PC-9 (cell line): Measurements from ENCODE around the gene ZNF134. TPM values are rescaled to one million over a fixed set of nuclear protein-coding genes. Genes with fewer than 3 reads are reported as not detected.

Experiments
- BruUV-seq: library from RNA; stranded (reverse); fragments of 400-500 nt; replicated peaks from 2 replicates; lab custom pipeline; 2021; lab: Mats Ljungman, UMichigan
- CTCF ChIA-PET: fragments of 300-600 bp; sonication (Branson Sonifier 250); formaldehyde crosslinking; loops from one replicate; lab custom pipeline; 2022; ENCODE audit warnings: antibody characterized with exemption; lab: Charles Lee
- POLR2A ChIA-PET: fragments of 300-600 bp; sonication (Branson Sonifier 250); formaldehyde crosslinking; loops from one replicate; lab custom pipeline; 2022; ENCODE audit warnings: antibody characterized with exemption; ENCODE audit not compliant: unreplicated experiment; lab: Charles Lee
- DNase-seq, 2 experiments: peaks; one replicate each; pipeline versions ENCODE4 v3.0.0 to v3.0.0-alpha.2; 2015 to 2022; ENCODE audit warnings: mixed read lengths in 1 of 2
- H2AFZ ChIP-seq: fragments of 200-600 bp; sonication (generic); 2 replicates; pipeline ENCODE4 v1.8.1; 2017; ENCODE audit warnings: antibody characterized with exemption
- H3F3A ChIP-seq: fragments of 200-600 bp; sonication (generic); 2 replicates; pipeline ENCODE4 v1.8.1; 2017; ENCODE audit warnings: antibody characterized with exemption, mild to moderate bottlenecking, low read depth; ENCODE audit not compliant: insufficient read depth
- H3K27ac ChIP-seq: fragments of 200-600 bp; sonication (generic); 2 replicates; pipeline ENCODE4 v1.6.1; 2016; ENCODE audit warnings: mixed run types
- H3K27me3 ChIP-seq: fragments of 200-600 bp; sonication (generic); 2 replicates; pipeline ENCODE4 v1.6.1; 2016; ENCODE audit warnings: low read depth, mixed run types; ENCODE audit not compliant: insufficient read depth
- H3K36me3 ChIP-seq: fragments of 200-600 bp; sonication (generic); 2 replicates; pipeline ENCODE4 v1.6.1; 2016; ENCODE audit warnings: low read depth, mixed run types
- H3K4me1 ChIP-seq: fragments of 200-600 bp; sonication (generic); replicated peaks from 2 replicates; pipeline ENCODE4 v1.6.1; 2016; ENCODE audit warnings: mixed run types; ENCODE audit not compliant: insufficient read depth
- H3K4me2 ChIP-seq: fragments of 200-600 bp; sonication (generic); 2 replicates; pipeline ENCODE4 v1.6.1; 2017; ENCODE audit warnings: mixed run types
- H3K4me3 ChIP-seq: fragments of 200-600 bp; sonication (generic); 2 replicates; pipeline ENCODE4 v1.6.1; 2016; ENCODE audit warnings: mixed run types
- H3K79me2 ChIP-seq: fragments of 200-600 bp; sonication (generic); 2 replicates; pipeline ENCODE4 v1.6.1; 2017; ENCODE audit warnings: low read depth, mixed run types
- H3K9me2 ChIP-seq: fragments of 200-600 bp; sonication (generic); 2 replicates; pipeline ENCODE4 v1.8.1; 2017; ENCODE audit warnings: mild to moderate bottlenecking; ENCODE audit not compliant: insufficient read depth
- H3K9me3 ChIP-seq: fragments of 200-600 bp; sonication (generic); 2 replicates; pipeline ENCODE4 v1.8.1; 2016; ENCODE audit warnings: low read depth; ENCODE audit not compliant: insufficient read depth
- H4K20me1 ChIP-seq: fragments of 200-600 bp; sonication (generic); 2 replicates; pipeline ENCODE4 v1.8.1; 2017; ENCODE audit not compliant: insufficient read depth
- EZH2 ChIP-seq: fragments of 200-600 bp; sonication (generic); IDR thresholded peaks from 2 replicates; pipeline ENCODE4 v1.8.0; 2017; ENCODE audit warnings: antibody characterized with exemption, low read depth
- intact Hi-C: fragments of 100-400 bp; cut with micrococcal nuclease; formaldehyde crosslinking; loops from one replicate; pipeline ENCODE4 v1.10.0; 2022; ENCODE audit not compliant: unreplicated experiment
- total RNA-seq: library from RNA; stranded (reverse); gene quantifications from 2 replicates; pipeline ENCODE4 v1.2.3, GENCODE V29; 2021
- TF ChIP-seq, protein P1 (sequence below): fragments of 200-600 bp; sonication (generic); conservative IDR thresholded peaks from 2 replicates; pipeline ENCODE4 v1.6.1; 2017; ENCODE audit warnings: mixed run types, antibody characterized with exemption, mild to moderate bottlenecking, moderate library complexity

The ZNF134 gene
- total RNA-seq, 1 experiment from 2014 or later = 16.5 TPM

DNA sequence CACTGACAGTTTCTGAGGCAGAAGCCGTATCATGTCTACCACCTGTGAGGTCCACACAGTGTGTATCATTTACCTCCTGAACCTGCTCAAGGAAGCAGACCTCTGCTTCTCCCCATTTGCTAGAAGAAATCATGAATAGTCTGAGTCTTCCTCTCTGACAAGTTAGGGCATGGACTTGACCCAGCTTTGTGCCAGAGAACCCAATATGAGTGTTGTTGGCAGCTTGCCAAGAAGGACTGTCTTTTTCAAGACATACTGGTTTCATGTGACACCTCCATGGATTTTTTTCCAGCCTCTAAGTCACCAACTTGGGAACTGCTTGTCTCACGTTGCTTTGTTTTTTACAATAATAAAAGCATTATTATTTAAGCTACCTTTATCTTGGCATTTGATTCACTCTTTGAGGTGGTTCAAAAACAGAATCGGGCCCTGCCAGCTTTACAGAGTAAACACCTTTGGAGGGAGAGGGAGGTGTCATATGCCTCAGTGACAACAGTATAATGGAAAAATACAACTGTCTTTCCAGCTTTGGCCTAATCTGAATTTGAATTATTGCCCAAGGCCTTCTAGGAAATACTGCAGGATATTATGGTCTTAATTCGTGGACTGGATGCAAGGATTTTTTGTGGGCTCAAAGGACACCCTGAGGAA, 28.5 kb downstream of the ZNF134 start:
- DNase-seq = no peak
- no peaks in the 10 kb centered on the region for H3K27me3 ChIP-seq
- CTCF ChIA-PET = no interaction called here
- no peaks in the 10 kb centered on the region for H3K4me1 ChIP-seq
- peaks cover 37% of the 10 kb centered on the region for H3K9me3 ChIP-seq
- TF ChIP-seq, protein P1, sequence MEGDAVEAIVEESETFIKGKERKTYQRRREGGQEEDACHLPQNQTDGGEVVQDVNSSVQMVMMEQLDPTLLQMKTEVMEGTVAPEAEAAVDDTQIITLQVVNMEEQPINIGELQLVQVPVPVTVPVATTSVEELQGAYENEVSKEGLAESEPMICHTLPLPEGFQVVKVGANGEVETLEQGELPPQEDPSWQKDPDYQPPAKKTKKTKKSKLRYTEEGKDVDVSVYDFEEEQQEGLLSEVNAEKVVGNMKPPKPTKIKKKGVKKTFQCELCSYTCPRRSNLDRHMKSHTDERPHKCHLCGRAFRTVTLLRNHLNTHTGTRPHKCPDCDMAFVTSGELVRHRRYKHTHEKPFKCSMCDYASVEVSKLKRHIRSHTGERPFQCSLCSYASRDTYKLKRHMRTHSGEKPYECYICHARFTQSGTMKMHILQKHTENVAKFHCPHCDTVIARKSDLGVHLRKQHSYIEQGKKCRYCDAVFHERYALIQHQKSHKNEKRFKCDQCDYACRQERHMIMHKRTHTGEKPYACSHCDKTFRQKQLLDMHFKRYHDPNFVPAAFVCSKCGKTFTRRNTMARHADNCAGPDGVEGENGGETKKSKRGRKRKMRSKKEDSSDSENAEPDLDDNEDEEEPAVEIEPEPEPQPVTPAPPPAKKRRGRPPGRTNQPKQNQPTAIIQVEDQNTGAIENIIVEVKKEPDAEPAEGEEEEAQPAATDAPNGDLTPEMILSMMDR = no peak
- TF ChIP-seq EZH2 = no peak
- no peaks in the 10 kb centered on the region for H3K9me2 ChIP-seq
- peak overlapping the region; percentile 13; the same call in 1 of the 2 replicates for H3K4me3 ChIP-seq
- BruUV-seq = no TSS peak
- H2AFZ ChIP-seq = no peak overlapping the region
- H3K36me3 ChIP-seq = peaks cover 48% of the 10 kb centered on the region
- H3K79me2 ChIP-seq = no peaks in the 10 kb centered on the region
- intact Hi-C loops = no loop called here
- H3K27ac ChIP-seq = no peak overlapping the region
- POLR2A ChIA-PET = no interaction called here
- no peak overlapping the region for H3K4me2 ChIP-seq
- H4K20me1 ChIP-seq = no peaks in the 10 kb centered on the region
- no peaks in the 10 kb centered on the region for H3F3A ChIP-seq

DNA sequence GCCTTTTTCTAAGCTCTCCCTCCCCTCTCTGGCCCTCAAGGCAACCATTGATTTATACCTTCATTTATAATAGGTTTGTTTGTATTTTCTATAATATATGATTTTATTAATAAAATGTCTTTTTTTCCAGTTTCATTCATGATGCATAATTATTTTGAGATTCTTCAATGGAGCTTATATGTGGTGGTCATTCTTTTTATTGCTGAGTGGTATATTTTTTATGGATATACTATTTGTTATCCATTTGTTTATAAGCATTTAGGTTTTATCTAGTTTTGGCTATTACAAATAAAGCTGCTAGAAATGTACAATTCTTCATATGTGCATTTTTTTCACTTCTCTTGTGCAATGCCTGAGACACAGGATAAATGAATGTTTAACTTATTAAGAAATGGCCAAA, 29.7 kb downstream of the ZNF134 start:
- DNase-seq = no peak
- H3K4me2 ChIP-seq = no peak overlapping the region
- no peaks in the 10 kb centered on the region for H3F3A ChIP-seq
- intact Hi-C loops = no loop called here
- no peaks in the 10 kb centered on the region for H3K4me1 ChIP-seq
- H4K20me1 ChIP-seq = no peaks in the 10 kb centered on the region
- H3K9me2 ChIP-seq = no peaks in the 10 kb centered on the region
- ChIA-PET POLR2A (no interaction called here), CTCF (interaction anchor here (0.6 kb wide), 1 partner anchor 96 kb away, joined by 3 read pairs; no protein-coding TSS in a partner anchor)
- TF ChIP-seq EZH2 = no peak
- TF ChIP-seq, protein P1 = no peak
- no TSS peak for BruUV-seq
- H3K4me3 ChIP-seq = no peak overlapping the region
- H3K27me3 ChIP-seq = no peaks in the 10 kb centered on the region
- H3K27ac ChIP-seq = no peak overlapping the region
- H3K36me3 ChIP-seq = peaks cover 40% of the 10 kb centered on the region
- H3K9me3 ChIP-seq = peaks cover 31% of the 10 kb centered on the region
- no peak overlapping the region for H2AFZ ChIP-seq
- no peaks in the 10 kb centered on the region for H3K79me2 ChIP-seq

DNA sequence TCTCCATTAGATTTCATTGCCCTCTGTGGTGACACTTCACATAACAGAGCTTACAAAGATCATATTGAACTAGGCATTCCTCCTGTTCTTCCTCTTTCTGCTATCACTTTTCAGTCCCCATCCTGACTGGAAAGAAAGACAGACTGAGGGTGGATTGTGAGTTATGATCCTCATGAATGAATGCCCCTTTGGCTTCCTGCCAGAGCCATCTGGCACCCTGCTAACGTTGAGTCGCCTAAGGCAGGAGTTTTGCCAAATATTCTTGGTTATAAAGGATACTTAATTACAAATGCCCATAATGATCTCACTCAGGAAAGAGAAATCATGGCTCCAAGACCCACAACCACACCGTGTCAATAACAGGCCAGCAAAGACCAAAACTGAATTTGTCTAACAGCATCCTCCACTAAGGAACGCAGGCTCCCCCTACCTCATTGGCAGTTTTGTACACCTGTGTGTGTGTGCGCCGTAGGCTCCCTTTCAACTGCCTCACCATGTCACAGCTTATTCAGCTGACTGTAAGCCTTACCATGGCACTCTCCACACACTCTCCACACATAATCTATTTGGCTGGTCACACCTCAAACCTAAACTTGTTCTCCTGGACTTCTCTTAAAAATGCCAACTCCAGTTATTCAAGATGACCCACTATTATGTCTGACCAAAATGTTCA, 34.4 kb downstream of the ZNF134 start:
- H3K4me1 ChIP-seq = peaks cover 16% of the 10 kb centered on the region
- no peaks in the 10 kb centered on the region for H3K27me3 ChIP-seq
- H3F3A ChIP-seq = no peaks in the 10 kb centered on the region
- POLR2A ChIA-PET = no interaction called here
- no peak overlapping the region for H3K4me2 ChIP-seq
- no peak overlapping the region for H3K27ac ChIP-seq
- no peaks in the 10 kb centered on the region for H4K20me1 ChIP-seq
- CTCF ChIA-PET = no interaction called here
- no peak for TF ChIP-seq EZH2
- TF ChIP-seq, protein P1 = no peak
- H3K4me3 ChIP-seq = no peak overlapping the region
- no peaks in the 10 kb centered on the region for H3K9me2 ChIP-seq
- no peaks in the 10 kb centered on the region for H3K36me3 ChIP-seq
- BruUV-seq = no TSS peak
- peaks cover 4% of the 10 kb centered on the region for H3K9me3 ChIP-seq
- no peak overlapping the region for H2AFZ ChIP-seq
- H3K79me2 ChIP-seq = no peaks in the 10 kb centered on the region
- intact Hi-C loops = no loop called here
- DNase-seq = no peak
